Upper lobe of left lung (tissue), 6 donors: ENCODE measurements around the gene GLMP. TPM values are rescaled to one million over a fixed set of nuclear protein-coding genes. Genes with fewer than 3 reads are reported as not detected.

Experiments used
- ATAC-seq, 2 donors: fragments of 200-7000 bp; cut with Tn5 transposase; one replicate each; pipeline ENCODE4 v1.9.1; 2022; ENCODE audit warnings: mild to moderate bottlenecking in 2 of 2, moderate library complexity in 2 of 2; ENCODE audit not compliant: low FRiP score in 2 of 2
- DNase-seq, 2 donors: peaks; one replicate each; pipeline ENCODE4 v3.0.0-alpha.2; 2019 to 2020
- H3K27ac ChIP-seq, 4 donors: fragments of 200-600 bp; sonication (generic); one replicate each; pipeline ENCODE4 v1.5.1; 2016 to 2019
- H3K27me3 ChIP-seq, 4 donors: fragments of 200-600 bp; sonication (generic); one replicate each; pipeline ENCODE4 v1.5.1; 2017 to 2019
- H3K36me3 ChIP-seq, 4 donors: fragments of 200-600 bp; sonication (generic); one replicate each; pipeline ENCODE4 v1.5.1; 2016 to 2019
- H3K4me1 ChIP-seq, 4 donors: fragments of 200-600 bp; sonication (generic); one replicate each; pipeline ENCODE4 v1.5.1; 2018 to 2019
- H3K4me3 ChIP-seq, 4 donors: fragments of 200-600 bp; sonication (generic); one replicate each; pipeline ENCODE4 v1.5.1; 2017 to 2019; ENCODE audit warnings: mild to moderate bottlenecking in 2 of 4, moderate library complexity in 1 of 4
- H3K9me3 ChIP-seq, 4 donors: fragments of 200-600 bp; sonication (generic); one replicate each; pipeline ENCODE4 v1.5.1; 2018 to 2019
- CTCF ChIP-seq, 6 experiments: fragments of 450-650 bp in 4 of 6; fragments of 200-600 bp in 2 of 6; sonication (generic) in 2 of 6; IDR thresholded peaks; one replicate each; pipeline ENCODE4 v1.5.1; 2016 to 2019; ENCODE audit warnings: antibody characterized with exemption in 6 of 6
- EP300 ChIP-seq, 4 donors: sonication (generic); formaldehyde crosslinking; IDR thresholded peaks; one replicate each; pipeline ENCODE4 v1.5.1; 2017; ENCODE audit warnings: antibody characterized with exemption in 4 of 4, control low read depth in 2 of 4
- POLR2A ChIP-seq, 4 donors: fragments of 450-650 bp; IDR thresholded peaks; one replicate each; pipeline ENCODE4 v1.5.1; 2016 to 2017; ENCODE audit warnings: antibody characterized with exemption in 4 of 4, mild to moderate bottlenecking in 2 of 4
- POLR2AphosphoS5 ChIP-seq, 2 donors: sonication (generic); formaldehyde crosslinking; IDR thresholded peaks; one replicate each; pipeline ENCODE4 v1.5.1; 2017; ENCODE audit warnings: antibody characterized with exemption in 2 of 2
- WGBS, 2 donors: methylation state at CpG; one replicate each; pipeline ENCODE4 v1.1.5; 2017 to 2018; 5-methylcytosine and 5-hydroxymethylcytosine counted together
- total RNA-seq, 6 donors: library from RNA; depleted of rRNA in 4 of 6; stranded (reverse); fragments of >200 nt in 4 of 6; gene quantifications; one replicate each; pipeline versions ENCODE4 v1.1.0 to v1.2.1, GENCODE V29; 2016 to 2021
- donor health status: DM: no; HTN: no; CAD: no; lungs with moderate emphysema.
- donor health status: DM: no; HTN: yes; CAD: no; lungs with severe emphysema.

GLMP gene
- total RNA-seq, 6 donors from 2014 or later: 22.1 to 80.4 (median 50.9) TPM

GRCh38 chr1:156283521-156283920, 12.0 kb downstream of the GLMP start:
- Histone ChIP-seq H3K27me3 (no peaks in the 10 kb centered on the region), H3K9me3 (no peaks in the 10 kb centered on the region), H3K27ac (peak overlapping the region in 2 of 4 donors; percentile 95 to 96), H3K4me1 (peaks cover 21 to 37% (median 28%) of the 10 kb centered on the region in 4 donors), H3K4me3 (peak overlapping the region; percentile 71 to 93 (median 83)), H3K36me3 (peaks cover 0 to 7% (median 4%) of the 10 kb centered on the region in 4 donors)
- WGBS, 2 donors: 93 to 97% methylated on average over 1 of the region's 1 CpG
- DNase-seq (no peak), ATAC-seq (no peak)
- no peak for TF ChIP-seq CTCF (IDR thresholded peaks at IDR 0.05)
- TF ChIP-seq POLR2A (IDR thresholded peaks at IDR 0.05): no peak
- TF ChIP-seq EP300 (IDR thresholded peaks at IDR 0.05): no peak
- no peak for TF ChIP-seq POLR2AphosphoS5 (IDR thresholded peaks at IDR 0.05)

- ATAC-seq (peak; percentile 95 to 97), DNase-seq (peak; percentile 98)
- Histone ChIP-seq H3K36me3 (peaks cover 3 to 16% (median 11%) of the 10 kb centered on the region in 4 donors), H3K27ac (peak within 1 kb of the TSS; percentile 90 to 96 (median 94)), H3K4me3 (peak within 1 kb of the TSS; percentile 71 to 93 (median 83)), H3K27me3 (no peaks in the 10 kb centered on the region), H3K9me3 (no peaks in the 10 kb centered on the region), H3K4me1 (peaks cover 21 to 37% (median 30%) of the 10 kb centered on the region in 4 donors)
- 0% methylated on average over 38 to 45 of the region's 50 CpGs for WGBS, 2 donors
- TF ChIP-seq CTCF (IDR thresholded peaks at IDR 0.05): peak in 1 of 6 experiments; percentile 16
- TF ChIP-seq POLR2AphosphoS5 (IDR thresholded peaks at IDR 0.05): peak; percentile 89 to 94
- TF ChIP-seq POLR2A (IDR thresholded peaks at IDR 0.05): peak in 3 of 4 donors; percentile 78 to 95 (median 89)
- TF ChIP-seq EP300 (IDR thresholded peaks at IDR 0.05): no peak
These were observed 12.8 kb downstream of the GLMP start, which contains the start of gene SMG5 for GRCh38 chr1:156282479-156283222. Gene SMG5 (minus strand): TSS chr1:156282825. CDS start chr1:156282680, 145 bp downstream.

- TF ChIP-seq POLR2A (IDR thresholded peaks at IDR 0.05) (no peak), CTCF (IDR thresholded peaks at IDR 0.05) (no peak)
- no peaks in the 10 kb centered on the region for H3K9me3 ChIP-seq
- no peak for ATAC-seq
- WGBS, 2 donors: 8 to 10% methylated on average over 22 of the region's 22 CpGs
- peak overlapping the region; percentile 59 to 93 (median 80) for H3K4me3 ChIP-seq
- H3K27me3 ChIP-seq: no peaks in the 10 kb centered on the region
- peaks cover 4 to 24% (median 17%) of the 10 kb centered on the region in 4 donors for H3K36me3 ChIP-seq
- H3K4me1 ChIP-seq: peaks cover 21 to 40% (median 32%) of the 10 kb centered on the region in 4 donors
- H3K27ac ChIP-seq: peak overlapping the region; percentile 90 to 96 (median 94)
- DNase-seq: peak in 1 of 2 donors; percentile 33
These were observed 13.6 kb downstream of the GLMP start for GRCh38 chr1:156281693-156282478.

- TF ChIP-seq CTCF (IDR thresholded peaks at IDR 0.05) (no peak), POLR2A (IDR thresholded peaks at IDR 0.05) (no peak), EP300 (IDR thresholded peaks at IDR 0.05) (no peak), POLR2AphosphoS5 (IDR thresholded peaks at IDR 0.05) (no peak)
- Histone ChIP-seq H3K4me3 (peak overlapping the region in 2 of 4 donors; percentile 89 to 93), H3K27me3 (no peaks in the 10 kb centered on the region), H3K27ac (peak overlapping the region in 1 of 4 donors; percentile 96), H3K9me3 (no peaks in the 10 kb centered on the region), H3K36me3 (peaks cover 5 to 30% (median 23%) of the 10 kb centered on the region in 4 donors), H3K4me1 (peaks cover 23 to 42% (median 33%) of the 10 kb centered on the region in 4 donors)
- WGBS, 2 donors: 26 to 27% methylated on average over 7 to 8 of the region's 8 CpGs
- DNase-seq: no peak
- ATAC-seq: peak in 1 of 2 donors; percentile 20
These were observed 14.2 kb downstream of the GLMP start for GRCh38 chr1:156281281-156281680.
